OCI-LY1 (cell line): ENCODE measurements around the gene TF.

Experiments used
- H2AFZ ChIP-seq: fragments of 200-600 bp; sonication (generic), shearing (Covaris generic); 2 replicates; pipeline ENCODE4 v1.6.0; 2014; ENCODE audit warnings: antibody characterized with exemption, mild to moderate bottlenecking, low read length
- H3F3A ChIP-seq: fragments of 200-600 bp; sonication (generic), shearing (Covaris generic); 2 replicates; pipeline ENCODE4 v1.6.0; 2014; ENCODE audit warnings: mild to moderate bottlenecking, antibody characterized with exemption, low read length, moderate library complexity; ENCODE audit not compliant: insufficient read depth
- H3K27ac ChIP-seq: fragments of 200-600 bp; sonication (generic); 2 replicates; pipeline ENCODE4 v1.5.1; 2014; ENCODE audit warnings: low read length, mixed run types, mild to moderate bottlenecking, low read depth; ENCODE audit not compliant: poor library complexity, severe bottlenecking
- H3K27me3 ChIP-seq: fragments of 200-600 bp; sonication (generic); 2 replicates; pipeline ENCODE4 v1.6.0; 2014; ENCODE audit warnings: antibody characterized with exemption, mild to moderate bottlenecking, low read length, moderate library complexity; ENCODE audit not compliant: insufficient read depth
- H3K36me3 ChIP-seq: fragments of 200-600 bp; sonication (generic); 2 replicates; pipeline ENCODE4 v1.6.1; 2014; ENCODE audit warnings: mild to moderate bottlenecking, antibody characterized with exemption, low read length, moderate library complexity, mixed read lengths; ENCODE audit not compliant: insufficient read depth
- H3K4me1 ChIP-seq: fragments of 200-600 bp; sonication (generic); 2 replicates; pipeline ENCODE4 v1.5.1; 2014; ENCODE audit warnings: mild to moderate bottlenecking, low read length, moderate library complexity; ENCODE audit not compliant: insufficient read depth, severe bottlenecking
- H3K4me2 ChIP-seq: fragments of 200-600 bp; sonication (generic), shearing (Covaris generic); 2 replicates; pipeline ENCODE4 v1.6.1; 2014; ENCODE audit warnings: low read length
- H3K4me3 ChIP-seq: fragments of 200-600 bp; sonication (generic); 2 replicates; pipeline ENCODE4 v1.5.1; 2014; ENCODE audit warnings: low read length, low read depth, mild to moderate bottlenecking, mixed read lengths; ENCODE audit not compliant: poor library complexity, severe bottlenecking
- H3K79me2 ChIP-seq: fragments of 200-600 bp; shearing (Covaris generic); 2 replicates; pipeline ENCODE4 v1.6.1; 2016; ENCODE audit warnings: mixed run types, low read length, mixed read lengths; ENCODE audit not compliant: insufficient read depth
- H3K9ac ChIP-seq: fragments of 200-600 bp; sonication (generic), shearing (Covaris generic); 2 replicates; pipeline ENCODE4 v1.6.1; 2014; ENCODE audit warnings: mild to moderate bottlenecking, low read length, mixed read lengths
- H3K9me2 ChIP-seq: fragments of 200-600 bp; sonication (generic), shearing (Covaris generic); 2 replicates; pipeline ENCODE4 v1.6.1; 2014; ENCODE audit warnings: low read depth, mild to moderate bottlenecking, low read length, mixed read lengths
- H3K9me3 ChIP-seq: fragments of 200-600 bp; shearing (Covaris generic); 2 replicates; pipeline ENCODE4 v1.6.1; 2014; ENCODE audit warnings: low read length, mixed read lengths
- H4K20me1 ChIP-seq: fragments of 200-600 bp; sonication (generic), shearing (Covaris generic); 2 replicates; pipeline ENCODE4 v1.6.0; 2016; ENCODE audit warnings: mild to moderate bottlenecking, low read length; ENCODE audit not compliant: insufficient read depth
- CTCF ChIP-seq: fragments of 200-600 bp; sonication (generic), shearing (Covaris generic); IDR thresholded peaks from 2 replicates; pipeline ENCODE4 v1.5.1; 2017; ENCODE audit warnings: mild to moderate bottlenecking, antibody characterized with exemption, low read length, moderate library complexity, mixed read lengths
- EZH2 ChIP-seq: fragments of 200-600 bp; sonication (generic), shearing (Covaris generic); IDR thresholded peaks from 2 replicates; pipeline ENCODE4 v1.8.0; 2017; ENCODE audit warnings: borderline replicate concordance, mixed run types, mild to moderate bottlenecking, antibody characterized with exemption, low read length, moderate library complexity, mixed read lengths

The TF gene

GRCh38 chr3:133840055-133840737 lies 94.0 kb downstream of the TF start:
- H3K9me2 ChIP-seq = no peaks in the 10 kb centered on the region
- no peaks in the 10 kb centered on the region for H4K20me1 ChIP-seq
- no peak overlapping the region for H3K4me2 ChIP-seq
- H3K4me1 ChIP-seq = no peaks in the 10 kb centered on the region
- H3K9ac ChIP-seq = no peak overlapping the region
- H3K27me3 ChIP-seq = no peaks in the 10 kb centered on the region; the same call in 1 of the 2 replicates
- no peaks in the 10 kb centered on the region for H3F3A ChIP-seq
- H3K9me3 ChIP-seq = no peaks in the 10 kb centered on the region
- no peak overlapping the region for H2AFZ ChIP-seq
- no peak overlapping the region for H3K27ac ChIP-seq
- H3K79me2 ChIP-seq = no peaks in the 10 kb centered on the region
- TF ChIP-seq EZH2 = no peak
- TF ChIP-seq CTCF = no peak
- H3K4me3 ChIP-seq = no peak overlapping the region
- H3K36me3 ChIP-seq = no peaks in the 10 kb centered on the region

GRCh38 chr3:133840767-133841166 lies 94.6 kb downstream of the TF start:
- H3K9ac ChIP-seq = no peak overlapping the region
- no peaks in the 10 kb centered on the region for H3K9me2 ChIP-seq
- no peak overlapping the region for H3K27ac ChIP-seq
- H3K27me3 ChIP-seq = no peaks in the 10 kb centered on the region; the same call in 1 of the 2 replicates
- no peaks in the 10 kb centered on the region for H3K4me1 ChIP-seq
- H4K20me1 ChIP-seq = no peaks in the 10 kb centered on the region
- H3K4me3 ChIP-seq = no peak overlapping the region
- TF ChIP-seq CTCF (no peak), EZH2 (no peak)
- H3K4me2 ChIP-seq = no peak overlapping the region
- H3K36me3 ChIP-seq = no peaks in the 10 kb centered on the region
- H3F3A ChIP-seq = no peaks in the 10 kb centered on the region
- no peaks in the 10 kb centered on the region for H3K9me3 ChIP-seq
- no peak overlapping the region for H2AFZ ChIP-seq
- no peaks in the 10 kb centered on the region for H3K79me2 ChIP-seq

- Histone ChIP-seq H2AFZ (no peak overlapping the region), H3K79me2 (no peaks in the 10 kb centered on the region), H3K27me3 (no peaks in the 10 kb centered on the region; the same call in 1 of the 2 replicates), H3K36me3 (no peaks in the 10 kb centered on the region), H3K4me2 (no peak overlapping the region), H3K9me2 (no peaks in the 10 kb centered on the region), H3K4me1 (no peaks in the 10 kb centered on the region), H3K9ac (no peak overlapping the region), H3K4me3 (no peak overlapping the region), H3F3A (no peaks in the 10 kb centered on the region), H3K9me3 (no peaks in the 10 kb centered on the region), H3K27ac (no peak overlapping the region), H4K20me1 (no peaks in the 10 kb centered on the region)
- TF ChIP-seq CTCF (no peak), EZH2 (no peak)
Observed at GRCh38 chr3:133841196-133841595, 95.0 kb downstream of the TF start.
